DND-41 (cell line): ENCODE data around the gene HELZ.

Experiments used
- CTCF ChIP-seq: IDR thresholded peaks from 2 replicates; pipeline ENCODE4 v1.5.1; 2012; ENCODE audit warnings: borderline replicate concordance, low read length, moderate library complexity, mild to moderate bottlenecking; ENCODE audit not compliant: poor library complexity, severe bottlenecking; ENCODE audit errors: extremely low read depth
- EZH2 ChIP-seq: IDR thresholded peaks from 3 replicates; pipeline ENCODE4 v1.6.1; 2012; ENCODE audit warnings: borderline replicate concordance, low read depth, mild to moderate bottlenecking, moderate library complexity, low read length, inconsistent platforms; ENCODE audit not compliant: severe bottlenecking

- TF ChIP-seq CTCF (no peak), EZH2 (no peak)
Measured at GRCh38 chr17:67129283-67129682, 115.7 kb downstream of the HELZ start.
